ENCODE results near the gene IGFL3. TPM values are rescaled to one million over a fixed set of nuclear protein-coding genes. Genes with fewer than 3 reads are reported as not detected.

The IGFL3 gene
- polyA plus RNA-seq, 1 donor (not counting 4 experiments of a cell fraction or from before 2014, with no cell fraction given) = 344 TPM

- Histone ChIP-seq H3K9me3 (ENCODE audit: control insufficient read depth, low read depth, low read length) (no peaks in the 10 kb centered on the region), H3K4me3 (ENCODE audit: control insufficient read depth in 2 of 3, extremely low read depth in 1 of 3, insufficient read depth in 2 of 3, low read depth in 1 of 3, low read length in 3 of 3) (no peak overlapping the region), H3K27me3 (ENCODE audit: control insufficient read depth, extremely low read depth, insufficient read depth, low read length) (no peaks in the 10 kb centered on the region), H4K20me1 (ENCODE audit: control insufficient read depth, extremely low read depth, insufficient read depth, low read length) (no peaks in the 10 kb centered on the region), H3K4me1 (ENCODE audit: control insufficient read depth, extremely low read depth, insufficient read depth, low read length) (peaks cover 8% of the 10 kb centered on the region), H2AFZ (ENCODE audit: control insufficient read depth, low read length) (no peak overlapping the region), H3K36me3 (ENCODE audit: control insufficient read depth in 2 of 2, extremely low read depth in 1 of 2, insufficient read depth in 2 of 2, low read length in 2 of 2) (no peaks in the 10 kb centered on the region), H3K9me1 (ENCODE audit: control insufficient read depth, extremely low read depth, insufficient read depth, low read length) (no peaks in the 10 kb centered on the region), H3K9ac (ENCODE audit: control insufficient read depth, extremely low read depth, insufficient read depth, low read length) (no peak overlapping the region), H3K79me2 (ENCODE audit: control insufficient read depth, insufficient read depth, low read length) (no peaks in the 10 kb centered on the region), H3K4me2 (ENCODE audit: control insufficient read depth, extremely low read depth, insufficient read depth, low read depth, low read length) (no peak overlapping the region), H3K27ac (ENCODE audit: control insufficient read depth, insufficient read depth, low read length) (no peak overlapping the region)
- TF ChIP-seq CTCF (optimal IDR thresholded peaks at IDR 0.05 in 1 of 3, IDR thresholded peaks at IDR 0.05 in 1 of 3, conservative IDR thresholded peaks at IDR 0.05 in 1 of 3; ENCODE audit: extremely low read depth in 1 of 3, insufficient read depth in 2 of 3, low read length in 3 of 3) = no peak
- no peak for TF ChIP-seq EZH2 (IDR thresholded peaks at IDR 0.05; ENCODE audit: low read length)
- FAIRE-seq (no peak), DNase-seq (ENCODE audit: low read depth, low spot score) (no peak)
- dilution Hi-C loops (cut with MboI; ENCODE audit: extremely low pct_ligation_motif_present, low sequenced_read_pairs) = no loop called here
Observed at GRCh38 chr19:46147166-46147740, 22.8 kb upstream of the IGFL3 start.

- no peak for TF ChIP-seq EZH2 (IDR thresholded peaks at IDR 0.05; ENCODE audit: low read length)
- no peak for TF ChIP-seq CTCF (optimal IDR thresholded peaks at IDR 0.05 in 1 of 3, IDR thresholded peaks at IDR 0.05 in 1 of 3, conservative IDR thresholded peaks at IDR 0.05 in 1 of 3; ENCODE audit: extremely low read depth in 1 of 3, insufficient read depth in 2 of 3, low read length in 3 of 3)
- Histone ChIP-seq H4K20me1 (ENCODE audit: control insufficient read depth, extremely low read depth, insufficient read depth, low read length) (no peaks in the 10 kb centered on the region), H3K27ac (ENCODE audit: control insufficient read depth, insufficient read depth, low read length) (no peak overlapping the region), H3K9me3 (ENCODE audit: control insufficient read depth, low read depth, low read length) (no peaks in the 10 kb centered on the region), H3K79me2 (ENCODE audit: control insufficient read depth, insufficient read depth, low read length) (no peaks in the 10 kb centered on the region), H3K4me3 (ENCODE audit: control insufficient read depth in 2 of 3, extremely low read depth in 1 of 3, insufficient read depth in 2 of 3, low read depth in 1 of 3, low read length in 3 of 3) (no peak overlapping the region), H3K4me2 (ENCODE audit: control insufficient read depth, extremely low read depth, insufficient read depth, low read depth, low read length) (no peak overlapping the region), H3K27me3 (ENCODE audit: control insufficient read depth, extremely low read depth, insufficient read depth, low read length) (no peaks in the 10 kb centered on the region), H3K9me1 (ENCODE audit: control insufficient read depth, extremely low read depth, insufficient read depth, low read length) (no peaks in the 10 kb centered on the region), H3K9ac (ENCODE audit: control insufficient read depth, extremely low read depth, insufficient read depth, low read length) (no peak overlapping the region), H2AFZ (ENCODE audit: control insufficient read depth, low read length) (no peak overlapping the region), H3K4me1 (ENCODE audit: control insufficient read depth, extremely low read depth, insufficient read depth, low read length) (peaks cover 8% of the 10 kb centered on the region), H3K36me3 (ENCODE audit: control insufficient read depth in 2 of 2, extremely low read depth in 1 of 2, insufficient read depth in 2 of 2, low read length in 2 of 2) (no peaks in the 10 kb centered on the region)
- dilution Hi-C loops (cut with MboI; ENCODE audit: extremely low pct_ligation_motif_present, low sequenced_read_pairs) = no loop called here
- FAIRE-seq (no peak), DNase-seq (ENCODE audit: low read depth, low spot score) (no peak)
Observed at GRCh38 chr19:46144756-46145155, 20.3 kb upstream of the IGFL3 start.

Measured in keratinocyte (primary cell).